ENCODE results near the gene GALNT16. TPM values are rescaled to one million over a fixed set of nuclear protein-coding genes. Genes with fewer than 3 reads are reported as not detected.
A peak's percentile ranks its signal among the peaks of the same experiment; 100 is the strongest.

The GALNT16 gene
- polyA plus RNA-seq, 3 donors, result 4.5 to 7.0 (median 6.4) TPM

GRCh38 chr14:69325086-69325485 lies 65.1 kb downstream of the GALNT16 start:
- DNase-seq (ENCODE audit: extremely low read depth in 1 of 11, low read depth in 9 of 11, low spot score in 4 of 11), result no peak

- no peak for DNase-seq (ENCODE audit: extremely low read depth in 1 of 11, low read depth in 9 of 11, low spot score in 4 of 11)
Observed at GRCh38 chr14:69325646-69326265, 65.8 kb downstream of the GALNT16 start.

- DNase-seq (ENCODE audit: extremely low read depth in 1 of 11, low read depth in 9 of 11, low spot score in 4 of 11), result no peak
Observed at GRCh38 chr14:69326611-69327010, 66.7 kb downstream of the GALNT16 start.

GRCh38 chr14:69327507-69327906 lies 67.5 kb downstream of the GALNT16 start:
- no peak for DNase-seq (ENCODE audit: extremely low read depth in 1 of 11, low read depth in 9 of 11, low spot score in 4 of 11)

- no peak for DNase-seq (ENCODE audit: extremely low read depth in 1 of 11, low read depth in 9 of 11, low spot score in 4 of 11)
Observed at GRCh38 chr14:69328317-69328716, 68.4 kb downstream of the GALNT16 start.

- DNase-seq (ENCODE audit: extremely low read depth in 1 of 11, low read depth in 9 of 11, low spot score in 4 of 11), result no peak
Observed at GRCh38 chr14:69328765-69329164, 68.8 kb downstream of the GALNT16 start.

GRCh38 chr14:69331206-69331605 lies 71.2 kb downstream of the GALNT16 start:
- no peak for DNase-seq (ENCODE audit: extremely low read depth in 1 of 11, low read depth in 9 of 11, low spot score in 4 of 11)

- no peak for DNase-seq (ENCODE audit: extremely low read depth in 1 of 11, low read depth in 9 of 11, low spot score in 4 of 11)
Observed at GRCh38 chr14:69332782-69333395, 72.9 kb downstream of the GALNT16 start.

- no peak for DNase-seq (ENCODE audit: extremely low read depth in 1 of 11, low read depth in 9 of 11, low spot score in 4 of 11)
Observed at GRCh38 chr14:69333791-69334337, 73.9 kb downstream of the GALNT16 start.

GRCh38 chr14:69334576-69334975 lies 74.6 kb downstream of the GALNT16 start:
- no peak for DNase-seq (ENCODE audit: extremely low read depth in 1 of 11, low read depth in 9 of 11, low spot score in 4 of 11)

- DNase-seq (ENCODE audit: extremely low read depth in 1 of 11, low read depth in 9 of 11, low spot score in 4 of 11), result peak in 8 of 11 donors; percentile 13 to 56 (median 31)
Observed at GRCh38 chr14:69335371-69335771, 75.4 kb downstream of the GALNT16 start.

GRCh38 chr14:69337984-69338383 lies 78.0 kb downstream of the GALNT16 start:
- DNase-seq (ENCODE audit: extremely low read depth in 1 of 11, low read depth in 9 of 11, low spot score in 4 of 11), result no peak

GRCh38 chr14:69339426-69339825 lies 79.5 kb downstream of the GALNT16 start:
- DNase-seq (ENCODE audit: extremely low read depth in 1 of 11, low read depth in 9 of 11, low spot score in 4 of 11), result no peak

GRCh38 chr14:69342928-69343525 lies 83.1 kb downstream of the GALNT16 start:
- DNase-seq (ENCODE audit: extremely low read depth in 1 of 11, low read depth in 9 of 11, low spot score in 4 of 11), result no peak

- no peak for DNase-seq (ENCODE audit: extremely low read depth in 1 of 11, low read depth in 9 of 11, low spot score in 4 of 11)
Observed at GRCh38 chr14:69344171-69344570, 84.2 kb downstream of the GALNT16 start.

- DNase-seq (ENCODE audit: extremely low read depth in 1 of 11, low read depth in 9 of 11, low spot score in 4 of 11), result peak in 1 of 11 donors; percentile 13
Observed at GRCh38 chr14:69345402-69345801, 85.4 kb downstream of the GALNT16 start.

- no peak for DNase-seq (ENCODE audit: extremely low read depth in 1 of 11, low read depth in 9 of 11, low spot score in 4 of 11)
Observed at GRCh38 chr14:69346710-69347109, 86.8 kb downstream of the GALNT16 start.

GRCh38 chr14:69349091-69349777 lies 89.3 kb downstream of the GALNT16 start:
- DNase-seq (ENCODE audit: extremely low read depth in 1 of 11, low read depth in 9 of 11, low spot score in 4 of 11), result no peak

- DNase-seq (ENCODE audit: extremely low read depth in 1 of 11, low read depth in 9 of 11, low spot score in 4 of 11), result no peak
Observed at GRCh38 chr14:69350892-69351291, 90.9 kb downstream of the GALNT16 start.

- DNase-seq (ENCODE audit: extremely low read depth in 1 of 11, low read depth in 9 of 11, low spot score in 4 of 11), result no peak
Observed at GRCh38 chr14:69351385-69351784, 91.4 kb downstream of the GALNT16 start.
